Activated CD8-positive, alpha-beta memory T cell treated with anti-CD3 and anti-CD28 coated beads for 48 hours (primary cell): Measurements from ENCODE around the gene LRPAP1.
A peak's percentile ranks its signal among the peaks of the same experiment; 100 is the strongest.
"Not testable (repeated sequence)": the region's sequence is repeated elsewhere in the genome, so short reads cannot be mapped to it uniquely, and the experiment has no call there.

Experiments used
- DNase-seq, 3 experiments: peaks; one replicate each; pipeline ENCODE4 v3.0.0-alpha.2; 2020; ENCODE audit warnings: low read depth in 2 of 3, low spot score in 2 of 3

The LRPAP1 gene, protein sequence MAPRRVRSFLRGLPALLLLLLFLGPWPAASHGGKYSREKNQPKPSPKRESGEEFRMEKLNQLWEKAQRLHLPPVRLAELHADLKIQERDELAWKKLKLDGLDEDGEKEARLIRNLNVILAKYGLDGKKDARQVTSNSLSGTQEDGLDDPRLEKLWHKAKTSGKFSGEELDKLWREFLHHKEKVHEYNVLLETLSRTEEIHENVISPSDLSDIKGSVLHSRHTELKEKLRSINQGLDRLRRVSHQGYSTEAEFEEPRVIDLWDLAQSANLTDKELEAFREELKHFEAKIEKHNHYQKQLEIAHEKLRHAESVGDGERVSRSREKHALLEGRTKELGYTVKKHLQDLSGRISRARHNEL

DNA sequence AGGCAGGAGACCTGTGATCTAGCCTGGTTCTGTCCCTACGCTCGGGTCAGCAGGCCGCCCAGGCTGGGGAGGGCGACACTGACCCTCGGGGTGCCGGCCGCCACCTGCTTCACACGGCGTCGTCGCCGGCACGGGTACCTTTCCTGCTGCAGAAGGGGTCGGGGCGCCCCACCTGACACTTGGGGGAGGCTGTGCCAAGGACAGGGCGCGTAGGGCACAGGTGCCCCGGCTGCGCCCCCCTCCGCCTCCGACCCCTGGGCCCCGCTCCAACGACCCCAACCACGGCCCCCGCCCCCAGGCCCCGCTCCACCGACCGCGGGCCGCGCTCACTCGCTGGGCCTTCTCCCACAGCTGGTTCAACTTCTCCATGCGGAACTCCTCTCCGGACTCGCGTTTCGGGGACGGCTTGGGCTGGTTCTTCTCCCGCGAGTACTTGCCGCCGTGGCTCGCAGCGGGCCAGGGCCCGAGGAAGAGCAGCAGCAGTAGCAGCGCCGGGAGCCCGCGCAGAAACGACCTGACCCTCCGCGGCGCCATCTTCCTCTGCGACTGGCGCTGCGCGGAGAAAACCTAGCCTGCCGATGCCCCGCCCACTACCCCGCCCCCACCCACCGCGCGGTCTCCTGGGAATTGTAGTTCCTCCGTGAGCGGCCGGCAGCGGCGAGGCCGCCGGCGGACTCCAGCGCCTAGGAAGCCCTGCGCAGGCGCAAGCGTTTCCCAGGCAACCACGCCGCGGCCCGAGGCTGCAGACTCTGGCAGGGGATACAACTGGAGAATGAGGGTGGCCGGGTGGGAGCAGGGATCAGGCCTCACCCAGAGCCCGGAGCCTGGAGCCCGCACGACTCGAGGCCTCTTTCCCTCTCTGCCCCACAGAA is at the start of gene LRPAP1:
Gene LRPAP1 (minus strand): TSS at position 544 of the 872 bp plus-strand sequence. CDS start 10 bp downstream, at position 534.
- peak; percentile 74 to 81 (median 77) for DNase-seq

DNA sequence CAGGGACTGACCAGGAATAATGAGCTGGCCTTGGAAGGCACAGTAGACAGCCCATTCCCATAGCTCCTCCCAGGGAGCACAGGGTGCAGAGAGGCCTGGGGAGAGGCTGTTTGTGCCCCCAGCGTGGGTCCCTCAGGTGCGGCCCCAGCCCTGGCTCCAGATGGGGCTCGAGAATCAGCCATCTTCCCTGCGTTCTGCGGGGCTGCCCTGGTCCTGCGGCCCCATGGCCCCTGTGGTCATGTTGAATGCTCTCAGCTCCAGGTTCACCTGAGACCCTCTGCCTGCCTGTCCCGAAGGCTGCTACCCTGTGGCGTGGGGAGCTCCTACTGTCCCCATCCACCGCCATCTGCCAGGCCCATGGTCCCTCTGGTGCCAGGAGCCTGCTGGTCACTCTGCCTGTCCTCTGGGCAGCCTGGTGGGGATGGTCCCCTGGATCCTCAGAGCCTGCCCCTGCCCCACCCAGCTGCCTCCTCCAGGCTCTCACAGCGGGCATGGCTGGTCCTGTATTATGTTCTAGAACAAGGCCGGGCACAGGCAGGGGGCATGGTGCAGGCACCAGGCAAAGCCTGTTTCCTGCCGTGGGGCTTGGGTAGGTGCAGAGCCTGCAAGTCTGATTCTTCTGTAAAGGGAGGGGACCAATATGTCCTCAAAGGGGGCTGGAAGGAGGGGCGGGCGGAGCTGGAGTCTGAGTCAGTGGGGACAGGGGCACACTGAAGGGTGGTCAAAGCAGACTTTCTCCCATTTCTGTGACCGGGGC is 49.3 kb upstream of the LRPAP1 start:
- DNase-seq, result not testable (repeated sequence)

DNA sequence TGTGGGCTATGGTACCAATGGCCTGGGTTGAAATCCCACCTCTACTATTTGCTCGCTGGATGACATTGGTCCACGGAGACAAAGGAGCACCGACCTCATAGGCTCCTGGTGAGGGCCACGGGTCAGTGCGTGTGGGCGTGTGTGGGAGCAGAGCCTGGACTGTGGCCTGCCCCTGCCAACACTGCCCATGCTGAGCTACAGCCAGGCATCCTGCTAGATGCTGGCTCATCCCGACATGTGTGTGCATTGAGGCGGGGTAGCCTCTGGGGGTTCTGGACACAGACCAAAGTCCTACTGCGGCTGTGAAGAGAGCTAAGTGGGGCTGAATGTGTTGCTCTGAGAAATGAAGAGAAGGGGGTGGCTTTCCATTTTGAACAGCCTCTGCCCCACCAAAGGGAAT is 48.6 kb upstream of the LRPAP1 start:
- DNase-seq, result not testable (repeated sequence)

DNA sequence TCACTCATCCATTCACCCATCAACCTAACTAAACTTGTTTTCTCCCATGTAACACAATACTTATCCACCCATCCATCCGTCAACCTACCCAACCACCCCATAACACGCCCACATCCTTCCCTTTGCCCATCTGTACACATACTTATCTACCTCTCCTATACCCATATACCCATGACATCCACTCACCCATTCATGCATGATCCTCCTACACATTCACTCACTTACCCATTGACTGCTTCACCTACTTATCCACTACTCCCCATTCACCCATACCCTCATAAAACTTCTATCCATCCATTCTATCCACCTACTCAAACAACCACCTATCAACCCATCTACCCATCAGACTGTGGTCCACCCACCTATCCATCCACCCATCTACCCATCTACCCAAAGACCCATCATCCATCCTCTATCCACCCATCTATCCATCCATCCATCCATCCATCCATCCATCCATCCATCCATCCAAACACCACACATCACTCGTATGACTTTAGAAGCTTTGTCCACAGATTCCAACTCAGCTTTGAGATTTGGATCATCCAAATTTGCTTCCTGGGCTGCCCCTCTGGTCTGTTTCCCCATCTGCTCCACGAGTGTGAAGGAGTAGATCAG is 46.4 kb upstream of the LRPAP1 start:
- DNase-seq, result not testable (repeated sequence)

DNA sequence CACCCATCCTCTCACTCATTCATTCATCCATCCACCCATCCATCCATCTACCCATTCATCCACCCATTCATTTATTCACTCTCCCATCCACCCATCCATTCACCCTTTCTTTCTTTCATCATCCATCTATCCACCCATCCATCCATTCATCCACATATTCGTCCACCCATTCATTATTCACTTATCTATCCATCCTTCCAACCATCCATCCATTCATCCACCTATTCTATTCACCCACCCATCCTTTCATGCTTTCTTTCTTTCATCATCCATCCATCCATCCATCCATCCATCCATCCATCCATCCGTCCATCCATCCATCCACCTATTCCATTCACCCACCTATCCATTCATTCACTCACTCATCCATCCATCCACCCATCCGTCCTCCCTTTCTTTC is 45.8 kb upstream of the LRPAP1 start:
- not testable (repeated sequence) for DNase-seq

DNA sequence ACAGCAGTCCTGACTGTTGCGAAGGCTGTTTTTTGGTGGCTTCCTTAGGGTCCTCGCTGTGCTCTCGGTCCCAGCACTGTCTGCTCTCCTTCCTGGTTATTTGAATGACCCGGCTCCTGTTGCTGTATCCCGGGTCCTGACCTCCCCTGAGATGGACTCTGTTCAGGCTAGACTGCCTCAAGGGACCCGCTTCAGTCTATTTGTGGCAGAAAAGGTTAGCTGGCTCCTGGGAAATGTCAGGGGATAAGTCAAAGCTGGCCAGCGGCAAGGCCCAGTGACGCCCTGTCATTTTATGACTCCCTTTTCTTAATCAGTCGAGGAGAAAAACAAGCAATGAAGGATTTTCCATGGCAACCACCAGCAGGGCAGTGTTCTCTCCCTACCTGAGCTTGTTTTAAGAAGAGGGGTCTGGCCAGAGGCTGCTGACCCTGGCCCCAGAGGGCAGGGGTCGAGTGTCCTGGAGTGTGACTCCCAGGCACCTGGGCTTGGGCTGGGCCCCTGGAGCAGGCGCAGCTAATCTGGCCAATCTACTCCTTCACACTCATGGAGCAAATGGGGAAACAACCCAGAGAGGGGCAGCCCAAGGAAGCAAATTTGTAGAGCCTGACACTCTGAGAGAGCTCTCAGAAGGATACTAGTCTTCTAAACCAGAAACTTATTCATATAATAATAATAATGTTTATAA is 45.1 kb upstream of the LRPAP1 start:
- DNase-seq, result not testable (repeated sequence)

DNA sequence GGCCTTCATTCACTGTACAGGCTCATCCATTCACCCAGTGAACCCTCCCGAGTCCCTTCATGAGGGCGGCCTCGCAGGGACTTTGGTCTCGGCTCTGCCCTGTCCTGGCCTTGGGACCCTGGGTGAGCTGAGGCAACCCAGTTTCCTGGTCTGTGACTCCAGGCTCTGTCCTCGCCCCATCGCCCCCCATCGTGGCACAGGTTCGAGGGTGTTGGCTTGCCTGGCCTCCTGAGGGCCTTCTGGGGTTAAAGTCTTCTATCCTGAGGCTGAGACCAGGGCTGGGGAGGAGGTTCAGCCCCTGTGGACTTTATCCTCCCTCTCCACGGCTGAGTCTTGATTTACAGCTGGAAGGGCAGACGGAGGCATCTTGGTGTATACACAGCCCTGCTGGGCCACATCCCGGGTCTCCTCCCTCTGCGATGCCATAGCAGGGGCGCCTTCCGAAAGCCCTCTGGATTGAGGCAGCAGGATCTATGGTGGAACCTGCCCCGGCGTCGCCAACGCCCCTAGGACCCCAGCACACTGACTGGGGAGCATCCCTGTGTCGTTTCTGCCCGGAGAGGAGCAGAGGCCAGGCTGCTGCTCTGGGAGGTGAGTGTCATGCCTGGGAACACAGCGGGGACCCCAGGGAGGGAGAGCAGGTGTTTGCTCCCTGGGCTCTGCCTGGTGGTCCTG is 44.4 kb upstream of the LRPAP1 start:
- DNase-seq, result not testable (repeated sequence)

DNA sequence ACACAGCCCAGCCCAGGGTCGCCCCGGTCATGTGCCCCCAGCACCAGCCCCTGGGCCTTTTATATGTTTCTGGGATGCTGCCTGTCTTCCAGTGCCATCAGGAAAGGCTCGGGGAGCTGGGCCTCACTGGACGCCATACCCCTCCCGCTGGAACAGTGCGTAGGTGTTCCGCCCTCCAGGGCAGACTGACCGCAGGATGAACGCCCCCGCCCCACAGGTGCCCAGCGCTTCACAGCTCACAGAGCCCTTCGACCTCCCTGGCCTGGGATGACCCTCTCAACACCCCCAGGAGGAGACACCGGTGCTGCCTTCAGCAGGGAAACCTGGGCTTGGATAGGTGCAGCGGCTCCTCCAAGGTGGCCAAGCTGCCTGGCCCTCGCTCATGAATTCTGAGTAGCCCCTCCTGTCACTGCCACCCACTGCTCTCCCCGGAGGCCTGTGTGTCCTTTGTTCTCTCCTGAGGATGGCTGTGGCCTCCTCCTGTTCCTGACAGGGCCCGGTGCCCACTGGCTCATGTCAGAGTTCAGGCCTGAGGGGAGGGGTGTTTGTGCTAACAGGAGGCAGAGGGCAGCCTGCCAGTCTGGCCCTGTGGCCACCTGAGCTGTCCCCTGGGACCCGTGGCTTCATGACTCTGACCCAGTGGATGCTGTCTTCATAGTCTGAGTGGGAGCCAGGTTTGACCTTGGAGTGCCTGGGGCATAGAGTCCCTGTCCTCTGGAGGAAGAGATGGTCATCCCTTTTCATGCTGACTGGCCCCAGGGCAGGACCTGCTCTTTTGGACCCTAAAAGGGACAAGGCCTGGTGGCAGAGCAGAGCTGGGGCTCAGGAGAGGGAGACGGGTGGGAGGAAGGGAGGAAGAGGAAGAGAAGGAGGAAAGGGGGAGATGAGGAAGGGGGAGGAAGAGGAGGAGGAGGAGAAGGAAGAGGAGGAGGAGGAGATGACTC is 43.5 kb upstream of the LRPAP1 start:
- DNase-seq, result not testable (repeated sequence)

DNA sequence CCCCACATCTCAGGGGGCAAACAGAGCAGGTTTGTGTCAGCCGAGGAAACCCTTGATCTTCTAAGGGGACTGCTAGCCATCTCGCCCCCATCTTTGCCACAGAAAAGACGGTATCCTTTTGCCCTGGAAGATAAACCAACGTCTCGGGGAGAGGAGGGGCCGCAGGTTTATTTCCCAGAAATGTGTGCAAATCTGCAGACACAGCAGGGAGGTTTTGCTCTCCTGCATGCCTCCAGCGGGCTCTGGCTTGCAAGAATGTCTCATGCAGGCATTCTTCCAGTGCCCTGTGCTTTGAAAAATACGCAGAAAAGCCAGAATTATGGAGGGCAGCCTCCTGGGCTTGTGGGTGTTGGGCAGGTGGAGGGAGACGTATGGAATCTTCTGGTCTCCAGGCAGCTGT is 42.6 kb upstream of the LRPAP1 start:
- not testable (repeated sequence) for DNase-seq

DNA sequence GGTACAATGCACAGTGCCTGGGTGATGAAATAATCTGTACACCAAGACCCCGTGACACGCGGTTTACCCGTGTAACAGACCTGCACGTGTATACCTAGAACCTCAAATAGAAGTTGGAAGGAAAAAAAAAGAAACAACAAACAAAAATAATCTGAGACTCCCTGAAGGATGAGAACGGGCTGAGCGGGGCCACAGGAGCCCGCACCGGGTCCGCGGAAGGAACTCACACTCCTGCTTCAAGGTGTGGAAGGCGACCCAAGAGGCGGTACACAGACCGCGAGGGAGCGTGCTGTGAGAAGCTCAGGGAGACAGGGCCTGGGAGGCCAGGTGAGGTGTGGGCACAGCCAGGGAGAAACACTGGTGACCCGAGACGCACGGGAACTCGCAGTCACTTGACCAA is 42.1 kb upstream of the LRPAP1 start:
- DNase-seq, result not testable (repeated sequence)

DNA sequence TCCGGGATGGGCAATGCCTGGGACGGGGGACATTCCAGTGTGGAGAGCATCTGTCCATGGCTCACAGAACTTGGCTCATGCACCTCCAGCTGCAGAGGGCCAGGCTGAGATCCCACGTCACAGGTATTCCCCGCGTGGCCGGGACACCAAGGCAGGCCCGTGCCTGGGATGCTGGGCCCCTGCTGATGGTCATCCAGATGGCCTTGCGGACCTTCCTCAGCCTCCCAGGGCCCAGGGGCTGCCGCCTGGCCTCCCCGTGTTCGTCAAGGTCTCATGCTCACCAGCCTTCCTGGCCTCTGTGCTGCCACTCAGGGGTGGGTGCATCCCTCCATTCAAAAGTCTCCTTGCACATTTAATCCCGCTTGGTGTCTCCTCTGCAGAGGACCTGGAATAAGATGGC is 40.9 kb upstream of the LRPAP1 start:
- no peak for DNase-seq

DNA sequence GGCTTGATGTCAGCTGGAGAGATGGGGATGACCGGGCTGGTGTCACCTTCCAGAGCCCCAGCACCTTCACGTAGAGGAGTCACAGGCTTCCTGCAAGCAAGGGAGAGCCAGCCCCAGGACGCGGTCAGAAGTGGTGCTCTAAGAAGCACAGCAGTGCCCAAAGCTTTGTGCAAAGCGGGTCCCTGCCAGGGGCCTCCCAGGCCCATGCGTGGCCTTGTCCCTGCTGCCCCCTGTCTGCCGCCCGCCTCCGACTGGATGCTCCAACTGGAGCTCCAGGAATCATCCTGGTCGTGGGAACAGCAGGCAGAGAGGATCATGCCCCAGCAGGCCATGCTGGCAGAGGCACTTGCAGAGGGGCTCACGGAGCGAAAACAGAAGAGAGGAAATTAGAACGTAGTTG is 40.1 kb upstream of the LRPAP1 start:
- DNase-seq, result no peak

DNA sequence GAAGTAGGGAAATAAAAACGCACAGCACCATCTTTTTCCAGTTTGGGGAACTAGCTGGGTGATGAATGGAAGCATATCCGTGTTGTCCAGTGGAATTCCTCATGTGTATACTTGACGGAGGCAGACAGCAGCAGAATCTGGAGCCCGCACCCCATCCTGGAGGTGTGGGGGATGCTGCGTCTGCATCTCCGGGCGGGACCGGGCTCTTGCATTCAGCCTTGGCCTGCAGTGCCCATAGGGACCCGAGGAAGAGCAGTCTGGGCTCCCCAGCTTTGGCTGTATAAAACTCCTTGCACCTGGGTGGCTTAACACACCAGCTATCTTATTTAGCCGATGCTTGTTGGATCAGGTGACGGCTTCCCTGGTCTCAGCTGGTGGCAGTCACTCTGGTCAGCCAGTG is 39.7 kb upstream of the LRPAP1 start:
- DNase-seq, result no peak

DNA sequence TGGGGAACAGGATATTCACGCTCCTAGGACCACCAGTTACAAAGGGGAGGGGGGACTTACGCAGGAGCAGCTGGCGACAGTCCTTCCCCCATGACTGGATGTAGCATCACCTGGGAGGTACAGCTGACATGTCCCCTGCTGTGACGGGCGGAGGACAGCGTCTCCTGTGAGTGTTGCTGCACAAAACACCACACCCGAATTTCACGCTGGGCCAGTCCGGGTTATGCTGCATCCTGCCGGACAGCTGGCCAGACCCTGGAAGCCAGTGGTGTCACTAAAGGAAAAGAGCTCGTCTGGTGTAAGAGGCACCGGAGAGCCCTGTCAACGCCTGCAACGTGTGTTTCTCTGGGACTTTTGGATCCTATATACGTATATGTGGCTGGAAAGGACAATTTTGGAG is 38.7 kb upstream of the LRPAP1 start:
- DNase-seq, result not testable (repeated sequence)

DNA sequence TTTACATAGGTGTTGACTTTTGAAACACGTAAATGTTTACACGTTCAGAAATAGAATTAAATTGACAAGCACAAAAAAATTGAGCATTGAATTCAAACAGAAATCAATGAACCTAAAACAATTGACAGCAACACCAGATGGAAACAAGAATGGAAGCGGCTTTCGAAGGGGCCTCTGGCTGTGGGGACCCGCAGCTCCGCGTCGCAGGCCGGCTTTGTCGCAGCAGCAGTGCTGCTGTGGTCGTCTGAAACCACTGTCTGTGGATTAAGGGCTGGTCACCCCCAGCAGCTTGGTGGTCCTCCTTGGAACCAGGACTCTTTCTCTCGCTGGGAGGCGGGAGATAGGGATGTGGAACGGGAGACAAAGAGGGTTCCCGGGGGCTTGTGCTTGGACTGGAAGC is 37.4 kb upstream of the LRPAP1 start:
- DNase-seq, result not testable (repeated sequence)

DNA sequence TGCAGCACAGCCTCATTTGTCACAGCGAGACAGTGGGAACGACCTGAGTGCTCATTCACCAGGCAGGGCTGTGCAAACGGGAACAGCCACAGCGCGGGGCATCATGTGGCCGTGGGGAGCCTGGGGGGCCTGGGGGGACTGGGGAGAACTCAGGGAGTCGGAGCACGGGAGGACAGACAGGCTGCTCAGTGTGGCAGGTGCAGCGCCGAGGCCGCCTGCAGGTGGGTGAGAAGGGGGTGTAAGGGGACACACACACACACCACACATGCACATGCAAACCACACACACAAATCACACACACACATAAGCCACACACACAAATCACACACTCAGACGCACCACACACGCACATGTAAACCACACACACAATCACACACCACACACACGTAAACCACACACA is 34.5 kb upstream of the LRPAP1 start:
- not testable (repeated sequence) for DNase-seq

DNA sequence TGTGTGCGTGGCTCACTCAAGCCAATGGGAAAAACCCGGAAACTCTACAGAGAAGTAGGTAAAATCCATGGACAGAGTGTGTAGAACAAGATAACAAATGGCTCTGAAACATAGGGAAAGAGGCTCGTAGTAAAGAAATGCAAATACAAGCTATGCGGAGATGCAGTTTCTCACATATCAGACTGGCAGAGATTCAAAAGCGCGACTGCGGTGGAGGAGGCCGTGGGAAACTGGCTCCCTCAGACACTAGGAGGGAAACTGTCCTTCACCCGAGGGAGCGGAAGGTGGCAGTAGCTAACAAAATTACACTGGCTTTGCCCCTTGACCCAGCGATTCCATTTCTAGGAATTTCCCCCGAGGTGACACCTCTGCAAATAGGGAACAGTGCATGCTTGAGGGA is 34.1 kb upstream of the LRPAP1 start:
- DNase-seq, result not testable (repeated sequence)

DNA sequence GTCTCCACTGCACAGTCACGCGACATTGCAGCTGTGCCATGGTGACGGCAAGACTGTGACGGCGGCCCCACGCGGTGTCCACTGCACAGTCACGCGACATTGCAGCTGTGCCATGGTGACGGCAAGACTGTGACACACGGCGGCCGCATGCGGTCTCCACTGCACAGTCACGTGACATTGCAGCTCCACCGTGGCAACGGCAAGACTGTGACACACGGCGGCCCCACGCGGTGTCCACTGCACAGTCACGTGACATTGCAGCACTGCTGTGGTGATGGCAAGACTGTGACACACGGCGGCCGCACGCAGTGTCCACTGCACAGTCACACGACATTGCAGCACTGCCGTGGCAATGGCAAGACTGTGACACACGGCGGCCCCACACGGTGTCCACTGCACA is 32.7 kb upstream of the LRPAP1 start:
- not testable (repeated sequence) for DNase-seq

DNA sequence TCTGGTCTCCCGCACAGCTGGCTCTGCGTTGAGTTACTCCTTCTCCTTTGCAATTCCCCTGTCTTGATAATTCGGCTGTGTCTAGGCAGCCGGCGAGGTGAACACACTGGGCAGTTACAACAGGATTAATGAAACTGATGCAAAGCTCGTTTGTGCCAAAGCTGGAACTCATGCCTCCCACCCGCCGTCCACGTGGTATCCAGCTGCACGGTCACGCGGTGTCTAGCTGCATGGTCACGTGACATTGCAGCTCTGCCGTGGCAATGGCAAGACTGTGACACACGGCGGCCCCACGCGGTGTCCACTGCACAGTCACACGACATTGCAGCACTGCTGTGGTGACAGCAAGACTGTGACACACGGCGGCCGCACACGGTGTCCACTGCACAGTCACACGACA is 31.2 kb upstream of the LRPAP1 start:
- no peak for DNase-seq
